Measurements from ENCODE around the gene WAS. TPM values are rescaled to one million over a fixed set of nuclear protein-coding genes. Genes with fewer than 3 reads are reported as not detected.

Gene WAS
- total RNA-seq, 4 donors from 2014 or later = 1.4 to 4.8 (median 3.3) TPM

GRCh38 chrX:48700246-48700645 is 16.6 kb downstream of the WAS start:
- H3K4me1 ChIP-seq = no peaks in the 10 kb centered on the region
- H3K27ac ChIP-seq = no peak overlapping the region
- DNase-seq = no peak
- H3K9me3 ChIP-seq = no peaks in the 10 kb centered on the region
- 93% methylated on average over 3 of the region's 23 CpGs; no CpG with 5 or more reads in 1 of the 2 donors for WGBS, 2 donors
- no peaks in the 10 kb centered on the region for H3K27me3 ChIP-seq
- TF ChIP-seq CTCF (IDR thresholded peaks at IDR 0.05) = no peak
- TF ChIP-seq POLR2A (IDR thresholded peaks at IDR 0.05) = no peak
- no peaks in the 10 kb centered on the region for H3K36me3 ChIP-seq
- no peak overlapping the region for H3K4me3 ChIP-seq (replicated peaks in 1 of 3)
- intact Hi-C loops (cut with DNase I) = no loop called here

- Histone ChIP-seq H3K9me3 (no peaks in the 10 kb centered on the region), H3K27ac (no peak overlapping the region), H3K36me3 (no peaks in the 10 kb centered on the region), H3K4me3 (replicated peaks in 1 of 3) (no peak overlapping the region), H3K27me3 (no peaks in the 10 kb centered on the region), H3K4me1 (no peaks in the 10 kb centered on the region)
- 88% methylated on average over 3 of the region's 3 CpGs; no CpG with 5 or more reads in 1 of the 2 donors for WGBS, 2 donors
- TF ChIP-seq POLR2A (IDR thresholded peaks at IDR 0.05) = no peak
- TF ChIP-seq CTCF (IDR thresholded peaks at IDR 0.05) = no peak
- no peak for DNase-seq
- intact Hi-C loops (cut with DNase I) = no loop called here
Measured at GRCh38 chrX:48700951-48701653, 17.5 kb downstream of the WAS start.

- Histone ChIP-seq H3K36me3 (no peaks in the 10 kb centered on the region), H3K27ac (no peak overlapping the region), H3K4me3 (replicated peaks in 1 of 3) (no peak overlapping the region), H3K9me3 (no peaks in the 10 kb centered on the region), H3K4me1 (no peaks in the 10 kb centered on the region), H3K27me3 (no peaks in the 10 kb centered on the region)
- DNase-seq = no peak
- intact Hi-C loops (cut with DNase I) = no loop called here
- WGBS, 2 donors = no CpG with 5 or more reads among the region's 2 CpGs
- TF ChIP-seq POLR2A (IDR thresholded peaks at IDR 0.05) (no peak), CTCF (IDR thresholded peaks at IDR 0.05) (no peak)
Measured at GRCh38 chrX:48702032-48702431, 18.4 kb downstream of the WAS start.

GRCh38 chrX:48702716-48703115 is 19.1 kb downstream of the WAS start:
- Histone ChIP-seq H3K36me3 (no peaks in the 10 kb centered on the region), H3K4me3 (replicated peaks in 1 of 3) (no peak overlapping the region), H3K27me3 (no peaks in the 10 kb centered on the region), H3K4me1 (no peaks in the 10 kb centered on the region), H3K9me3 (no peaks in the 10 kb centered on the region), H3K27ac (no peak overlapping the region)
- DNase-seq = no peak
- WGBS, 2 donors = 88 to 89% methylated on average over 4 of the region's 4 CpGs
- intact Hi-C loops (cut with DNase I) = no loop called here
- TF ChIP-seq POLR2A (IDR thresholded peaks at IDR 0.05) (no peak), CTCF (IDR thresholded peaks at IDR 0.05) (no peak)

GRCh38 chrX:48703228-48703627 is 19.6 kb downstream of the WAS start:
- no peak overlapping the region for H3K27ac ChIP-seq
- WGBS, 2 donors = 94 to 96% methylated on average over 7 of the region's 7 CpGs
- no peaks in the 10 kb centered on the region for H3K27me3 ChIP-seq
- TF ChIP-seq CTCF (IDR thresholded peaks at IDR 0.05) = no peak
- no peak for TF ChIP-seq POLR2A (IDR thresholded peaks at IDR 0.05)
- no peaks in the 10 kb centered on the region for H3K9me3 ChIP-seq
- H3K36me3 ChIP-seq = no peaks in the 10 kb centered on the region
- no peak overlapping the region for H3K4me3 ChIP-seq (replicated peaks in 1 of 3)
- H3K4me1 ChIP-seq = no peaks in the 10 kb centered on the region
- DNase-seq = no peak
- intact Hi-C loops (cut with DNase I) = no loop called here
